Measurements from ENCODE around the gene LRCOL1. TPM values are rescaled to one million over a fixed set of nuclear protein-coding genes. Genes with fewer than 3 reads are reported as not detected.

The LRCOL1 gene
- total and polyA plus RNA-seq, 7 donors = 0.13 to 0.32 TPM; not detected in 5

DNA sequence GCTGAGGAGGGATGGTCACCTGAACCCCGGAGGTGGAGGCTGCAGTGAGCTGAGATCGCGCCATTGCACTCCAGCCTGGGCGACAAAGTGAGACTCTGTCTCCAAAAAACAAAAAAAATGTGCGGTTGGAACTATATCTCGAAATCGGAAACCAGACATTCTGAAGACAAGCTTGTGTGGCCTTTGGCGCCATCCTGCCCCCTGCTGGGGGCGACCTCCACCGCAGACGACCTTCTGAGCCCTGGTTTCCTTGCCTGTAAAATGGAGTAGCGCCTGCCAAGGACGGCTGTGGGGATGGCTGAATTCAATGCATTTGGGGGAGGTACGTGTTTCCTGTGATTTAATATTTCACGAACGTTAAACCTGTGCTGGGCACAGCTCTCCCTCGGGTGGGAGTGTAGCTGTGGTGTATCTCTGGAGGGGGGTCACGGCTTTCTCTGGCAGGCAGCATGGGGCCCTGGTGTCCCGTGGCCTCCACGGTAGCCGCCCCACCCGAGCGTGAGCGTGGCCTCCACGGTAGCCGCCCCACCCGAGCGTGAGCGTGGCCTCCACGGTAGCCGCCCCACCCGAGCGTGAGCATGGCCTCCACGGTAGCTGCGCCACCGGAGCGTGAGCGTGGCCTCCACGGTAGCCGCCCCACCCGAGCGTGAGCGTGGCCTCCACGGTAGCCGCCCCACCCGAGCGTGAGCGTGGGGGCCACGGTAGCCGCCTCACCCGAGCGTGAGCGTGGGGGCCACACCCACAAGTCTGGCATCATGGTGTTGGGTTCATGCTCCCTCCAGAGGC is 55.3 kb downstream of the LRCOL1 start:
- H3K4me3 ChIP-seq = no peak overlapping the region
- no peaks in the 10 kb centered on the region for H3K27me3 ChIP-seq (ENCODE audit: insufficient read depth in 3 of 3, low read length in 2 of 3)
- intact Hi-C loops (cut with DNase I) = no loop called here
- H3K36me3 ChIP-seq (ENCODE audit: insufficient read depth in 1 of 2, low read depth in 1 of 2) = peaks cover 0 to 3% of the 10 kb centered on the region in 2 donors
- DNase-seq (no peak), ATAC-seq (no peak)
- TF ChIP-seq CTCF (IDR thresholded peaks at IDR 0.05) = no peak
- H3K4me1 ChIP-seq = peaks cover 4% of the 10 kb centered on the region
- WGBS, 3 donors = 93 to 94% (median 93%) methylated on average over 49 to 53 of the region's 53 CpGs
- H3K27ac ChIP-seq = no peak overlapping the region
- H3K9me3 ChIP-seq = no peaks in the 10 kb centered on the region

Other genes with a start within 250 kb of the LRCOL1 start
- 10 to 100 TPM; 40.1 to 54.5 (median 43.0) TPM for gene FBRSL1, start 120.4 kb downstream of the LRCOL1 start, total RNA-seq
- 10 to 100 TPM; 23.0 to 37.8 (median 32.8) TPM for gene FBRSL1, start 120.4 kb downstream of the LRCOL1 start, polyA plus RNA-seq
- not detected for gene P2RX2, start 8.2 kb upstream of the LRCOL1 start, total RNA-seq
- gene P2RX2, start 8.2 kb upstream of the LRCOL1 start, polyA plus RNA-seq = under 1 TPM in 1 of 3 donors, not detected in 2; 0.01 TPM
- gene POLE, start 76.8 kb upstream of the LRCOL1 start, total RNA-seq = 10 to 100 TPM in 3 of 4 donors, 1 to 10 TPM in 1; 6.7 to 15.1 (median 11.7) TPM
- gene POLE, start 76.8 kb upstream of the LRCOL1 start, polyA plus RNA-seq = 1 to 10 TPM; 4.2 to 6.0 (median 5.4) TPM
- gene PXMP2, start 77.0 kb upstream of the LRCOL1 start, total RNA-seq = 10 to 100 TPM; 13.1 to 36.8 (median 19.3) TPM
- gene PXMP2, start 77.0 kb upstream of the LRCOL1 start, polyA plus RNA-seq = 10 to 100 TPM; 22.4 to 28.7 (median 23.7) TPM
- 10 to 100 TPM; 35.1 to 62.0 (median 47.6) TPM for gene PGAM5, start 100.3 kb upstream of the LRCOL1 start, total RNA-seq
- gene PGAM5, start 100.3 kb upstream of the LRCOL1 start, polyA plus RNA-seq = 10 to 100 TPM; 25.3 to 52.3 (median 44.6) TPM
- gene ANKLE2, start 151.2 kb upstream of the LRCOL1 start, total RNA-seq = 10 to 100 TPM; 25.0 to 56.2 (median 31.8) TPM
- gene ANKLE2, start 151.2 kb upstream of the LRCOL1 start, polyA plus RNA-seq = 10 to 100 TPM; 24.1 to 43.5 (median 29.7) TPM
- gene GOLGA3, start 218.3 kb upstream of the LRCOL1 start, total RNA-seq = 10 to 100 TPM; 25.2 to 40.8 (median 31.5) TPM
- gene GOLGA3, start 218.3 kb upstream of the LRCOL1 start, polyA plus RNA-seq = 10 to 100 TPM in 2 of 3 donors, 1 to 10 TPM in 1; 7.5 to 32.6 (median 14.0) TPM